HepG2 (cell line): ENCODE results near the gene TSGA10IP. TPM values are rescaled to one million over a fixed set of nuclear protein-coding genes. Genes with fewer than 3 reads are reported as not detected.
A peak's percentile ranks its signal among the peaks of the same experiment; 100 is the strongest.

ENCODE experiments used
- NONO ChIP-seq, 2 experiments: fragments of 450-650 bp in 1 of 2; sonication (generic) in 1 of 2; formaldehyde crosslinking in 1 of 2; IDR thresholded peaks in 1 of 2; conservative IDR thresholded peaks in 1 of 2; 2 replicates each; pipeline versions ENCODE4 v1.6.1 to v1.8.0; 2017 to 2022; ENCODE audit warnings: mild to moderate bottlenecking in 1 of 2, missing genetic modification reagents in 1 of 2, moderate library complexity in 1 of 2
- PTBP1 ChIP-seq: fragments of 200-400 bp; formaldehyde crosslinking; IDR thresholded peaks from 2 replicates; pipeline ENCODE4 v1.6.1; 2018; ENCODE audit warnings: low read length, low read depth; ENCODE audit not compliant: poor library complexity, severe bottlenecking
- SIX4 ChIP-seq: sonication (generic); formaldehyde crosslinking; IDR thresholded peaks from 2 replicates; pipeline ENCODE4 v1.4.0; 2020; ENCODE audit warnings: missing genetic modification reagents
- ZFP82 ChIP-seq: sonication (generic); formaldehyde crosslinking; IDR thresholded peaks from 2 replicates; pipeline ENCODE4 v1.5.1; 2020; ENCODE audit warnings: mild to moderate bottlenecking, missing genetic modification reagents, borderline replicate concordance
- ZKSCAN8 ChIP-seq: IDR thresholded peaks from 2 replicates; pipeline ENCODE4 v1.6.1; 2016; ENCODE audit warnings: borderline replicate concordance, missing genetic modification reagents, missing compliant biosample characterization
- ZNF160 ChIP-seq: sonication (generic); formaldehyde crosslinking; IDR thresholded peaks from 2 replicates; pipeline ENCODE4 v1.8.0; 2022; ENCODE audit warnings: mild to moderate bottlenecking, inconsistent platforms, missing genetic modification reagents
- ZNF296 ChIP-seq: sonication (generic); formaldehyde crosslinking; conservative IDR thresholded peaks from 2 replicates; pipeline ENCODE4 v1.5.0; 2020; ENCODE audit warnings: mild to moderate bottlenecking, missing genetic modification reagents
- ZNF496 ChIP-seq: sonication (generic); formaldehyde crosslinking; IDR thresholded peaks from 2 replicates; pipeline ENCODE4 v1.8.1; 2023; ENCODE audit warnings: mild to moderate bottlenecking, moderate library complexity, missing genetic modification reagents; ENCODE audit not compliant: insufficient replicate concordance
- ZNF790 ChIP-seq: sonication (generic); formaldehyde crosslinking; IDR thresholded peaks from 2 replicates; pipeline ENCODE4 v1.8.0; 2022; ENCODE audit warnings: missing genetic modification reagents, mild to moderate bottlenecking, borderline replicate concordance
- polyA plus RNA-seq, 8 experiments: library from polyadenylated mRNA; depleted of rRNA in 3 of 8; stranded (reverse) in 7 of 8; unstranded in 1 of 8; fragments of >200 nt; fragmentation: Illumina TruSeq in 4 of 8; extraction: Trizol in 4 of 8; gene quantifications; 2 replicates each; pipeline versions ENCODE4 v1.2.1 to v1.2.3, GENCODE V29; 2011 to 2016; ENCODE audit warnings: low read depth in 4 of 8, missing spikeins in 1 of 8, mixed read lengths in 1 of 8; ENCODE audit not compliant: insufficient read depth in 1 of 8
- total RNA-seq, 5 experiments: library from RNA; depleted of rRNA; stranded (reverse); fragments of >200 nt; fragmentation: Illumina TruSeq; extraction: Trizol; gene quantifications; 2 replicates each; pipeline ENCODE4 v1.2.3, GENCODE V29; 2016; ENCODE audit warnings: low read depth in 1 of 5
- TF ChIP-seq, protein P1 (sequence below): sonication (generic); formaldehyde crosslinking; IDR thresholded peaks from 2 replicates; pipeline ENCODE4 v1.4.0; 2020; ENCODE audit warnings: mild to moderate bottlenecking, missing genetic modification reagents, borderline replicate concordance
- TF ChIP-seq, protein P2 (sequence below): sonication (generic); formaldehyde crosslinking; IDR thresholded peaks from 2 replicates; pipeline ENCODE4 v1.9.0; 2021; ENCODE audit warnings: mild to moderate bottlenecking, missing genetic modification reagents
- TF ChIP-seq, protein P3 (sequence below): sonication (generic); formaldehyde crosslinking; IDR thresholded peaks from 2 replicates; pipeline ENCODE4 v1.8.1; 2023; ENCODE audit warnings: mild to moderate bottlenecking, missing genetic modification reagents, borderline replicate concordance

Gene TSGA10IP
- total and polyA plus RNA-seq, 2 of the 13 experiments (the other 11 are each of a cell fraction or from before 2014, with no cell fraction given): not detected

DNA sequence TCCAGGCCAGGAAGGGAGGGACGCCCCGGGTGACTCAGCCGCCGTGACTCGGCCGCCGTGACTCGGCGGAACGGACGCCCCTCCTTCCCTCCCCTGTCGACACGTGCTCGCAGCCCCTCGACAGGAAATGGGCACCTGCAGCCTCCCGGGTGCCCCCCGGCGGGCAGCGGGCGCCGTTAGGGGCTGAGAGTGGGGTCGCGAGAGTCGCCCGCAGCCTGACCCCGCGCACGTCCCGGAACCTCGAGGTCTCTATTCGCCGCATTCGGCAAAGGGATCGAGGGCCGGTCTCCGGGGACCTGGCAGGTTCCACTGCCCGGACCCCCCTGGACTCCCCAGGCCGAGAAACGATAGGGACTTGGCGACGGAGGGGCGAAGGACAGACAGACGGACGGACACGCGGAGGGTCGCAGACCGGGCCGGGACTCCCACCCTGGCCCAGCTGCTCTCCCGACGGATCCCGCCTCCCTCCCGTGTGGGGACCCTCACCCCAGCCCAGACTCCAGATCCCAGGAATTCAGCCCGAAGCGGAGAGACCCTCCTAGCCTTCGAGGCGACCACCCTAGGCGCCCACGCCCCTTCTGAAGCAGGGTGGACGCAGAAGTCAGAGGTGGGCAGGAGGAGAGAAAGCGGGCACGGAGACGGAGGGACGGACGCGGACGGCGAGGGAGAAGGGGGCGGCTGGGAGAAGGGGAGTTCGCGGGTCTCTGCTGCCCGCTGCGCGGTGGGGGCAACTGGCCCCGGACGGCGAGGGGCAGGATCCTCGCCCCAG lies 45.7 kb upstream of the TSGA10IP start (continued):
- TF ChIP-seq, protein P1, sequence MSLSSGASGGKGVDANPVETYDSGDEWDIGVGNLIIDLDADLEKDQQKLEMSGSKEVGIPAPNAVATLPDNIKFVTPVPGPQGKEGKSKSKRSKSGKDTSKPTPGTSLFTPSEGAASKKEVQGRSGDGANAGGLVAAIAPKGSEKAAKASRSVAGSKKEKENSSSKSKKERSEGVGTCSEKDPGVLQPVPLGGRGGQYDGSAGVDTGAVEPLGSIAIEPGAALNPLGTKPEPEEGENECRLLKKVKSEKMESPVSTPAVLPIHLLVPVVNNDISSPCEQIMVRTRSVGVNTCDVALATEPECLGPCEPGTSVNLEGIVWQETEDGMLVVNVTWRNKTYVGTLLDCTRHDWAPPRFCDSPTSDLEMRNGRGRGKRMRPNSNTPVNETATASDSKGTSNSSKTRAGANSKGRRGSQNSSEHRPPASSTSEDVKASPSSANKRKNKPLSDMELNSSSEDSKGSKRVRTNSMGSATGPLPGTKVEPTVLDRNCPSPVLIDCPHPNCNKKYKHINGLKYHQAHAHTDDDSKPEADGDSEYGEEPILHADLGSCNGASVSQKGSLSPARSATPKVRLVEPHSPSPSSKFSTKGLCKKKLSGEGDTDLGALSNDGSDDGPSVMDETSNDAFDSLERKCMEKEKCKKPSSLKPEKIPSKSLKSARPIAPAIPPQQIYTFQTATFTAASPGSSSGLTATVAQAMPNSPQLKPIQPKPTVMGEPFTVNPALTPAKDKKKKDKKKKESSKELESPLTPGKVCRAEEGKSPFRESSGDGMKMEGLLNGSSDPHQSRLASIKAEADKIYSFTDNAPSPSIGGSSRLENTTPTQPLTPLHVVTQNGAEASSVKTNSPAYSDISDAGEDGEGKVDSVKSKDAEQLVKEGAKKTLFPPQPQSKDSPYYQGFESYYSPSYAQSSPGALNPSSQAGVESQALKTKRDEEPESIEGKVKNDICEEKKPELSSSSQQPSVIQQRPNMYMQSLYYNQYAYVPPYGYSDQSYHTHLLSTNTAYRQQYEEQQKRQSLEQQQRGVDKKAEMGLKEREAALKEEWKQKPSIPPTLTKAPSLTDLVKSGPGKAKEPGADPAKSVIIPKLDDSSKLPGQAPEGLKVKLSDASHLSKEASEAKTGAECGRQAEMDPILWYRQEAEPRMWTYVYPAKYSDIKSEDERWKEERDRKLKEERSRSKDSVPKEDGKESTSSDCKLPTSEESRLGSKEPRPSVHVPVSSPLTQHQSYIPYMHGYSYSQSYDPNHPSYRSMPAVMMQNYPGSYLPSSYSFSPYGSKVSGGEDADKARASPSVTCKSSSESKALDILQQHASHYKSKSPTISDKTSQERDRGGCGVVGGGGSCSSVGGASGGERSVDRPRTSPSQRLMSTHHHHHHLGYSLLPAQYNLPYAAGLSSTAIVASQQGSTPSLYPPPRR (CRISPR knock-in tag): no peak
- peak; percentile 70; the same call in 1 of the 2 replicates for TF ChIP-seq ZNF790 (CRISPR knock-in tag)
- TF ChIP-seq, protein P2, sequence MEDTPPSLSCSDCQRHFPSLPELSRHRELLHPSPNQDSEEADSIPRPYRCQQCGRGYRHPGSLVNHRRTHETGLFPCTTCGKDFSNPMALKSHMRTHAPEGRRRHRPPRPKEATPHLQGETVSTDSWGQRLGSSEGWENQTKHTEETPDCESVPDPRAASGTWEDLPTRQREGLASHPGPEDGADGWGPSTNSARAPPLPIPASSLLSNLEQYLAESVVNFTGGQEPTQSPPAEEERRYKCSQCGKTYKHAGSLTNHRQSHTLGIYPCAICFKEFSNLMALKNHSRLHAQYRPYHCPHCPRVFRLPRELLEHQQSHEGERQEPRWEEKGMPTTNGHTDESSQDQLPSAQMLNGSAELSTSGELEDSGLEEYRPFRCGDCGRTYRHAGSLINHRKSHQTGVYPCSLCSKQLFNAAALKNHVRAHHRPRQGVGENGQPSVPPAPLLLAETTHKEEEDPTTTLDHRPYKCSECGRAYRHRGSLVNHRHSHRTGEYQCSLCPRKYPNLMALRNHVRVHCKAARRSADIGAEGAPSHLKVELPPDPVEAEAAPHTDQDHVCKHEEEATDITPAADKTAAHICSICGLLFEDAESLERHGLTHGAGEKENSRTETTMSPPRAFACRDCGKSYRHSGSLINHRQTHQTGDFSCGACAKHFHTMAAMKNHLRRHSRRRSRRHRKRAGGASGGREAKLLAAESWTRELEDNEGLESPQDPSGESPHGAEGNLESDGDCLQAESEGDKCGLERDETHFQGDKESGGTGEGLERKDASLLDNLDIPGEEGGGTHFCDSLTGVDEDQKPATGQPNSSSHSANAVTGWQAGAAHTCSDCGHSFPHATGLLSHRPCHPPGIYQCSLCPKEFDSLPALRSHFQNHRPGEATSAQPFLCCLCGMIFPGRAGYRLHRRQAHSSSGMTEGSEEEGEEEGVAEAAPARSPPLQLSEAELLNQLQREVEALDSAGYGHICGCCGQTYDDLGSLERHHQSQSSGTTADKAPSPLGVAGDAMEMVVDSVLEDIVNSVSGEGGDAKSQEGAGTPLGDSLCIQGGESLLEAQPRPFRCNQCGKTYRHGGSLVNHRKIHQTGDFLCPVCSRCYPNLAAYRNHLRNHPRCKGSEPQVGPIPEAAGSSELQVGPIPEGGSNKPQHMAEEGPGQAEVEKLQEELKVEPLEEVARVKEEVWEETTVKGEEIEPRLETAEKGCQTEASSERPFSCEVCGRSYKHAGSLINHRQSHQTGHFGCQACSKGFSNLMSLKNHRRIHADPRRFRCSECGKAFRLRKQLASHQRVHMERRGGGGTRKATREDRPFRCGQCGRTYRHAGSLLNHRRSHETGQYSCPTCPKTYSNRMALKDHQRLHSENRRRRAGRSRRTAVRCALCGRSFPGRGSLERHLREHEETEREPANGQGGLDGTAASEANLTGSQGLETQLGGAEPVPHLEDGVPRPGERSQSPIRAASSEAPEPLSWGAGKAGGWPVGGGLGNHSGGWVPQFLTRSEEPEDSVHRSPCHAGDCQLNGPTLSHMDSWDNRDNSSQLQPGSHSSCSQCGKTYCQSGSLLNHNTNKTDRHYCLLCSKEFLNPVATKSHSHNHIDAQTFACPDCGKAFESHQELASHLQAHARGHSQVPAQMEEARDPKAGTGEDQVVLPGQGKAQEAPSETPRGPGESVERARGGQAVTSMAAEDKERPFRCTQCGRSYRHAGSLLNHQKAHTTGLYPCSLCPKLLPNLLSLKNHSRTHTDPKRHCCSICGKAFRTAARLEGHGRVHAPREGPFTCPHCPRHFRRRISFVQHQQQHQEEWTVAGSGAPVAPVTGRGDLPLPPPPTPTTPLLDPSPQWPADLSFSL: peak; percentile 61; the same call in 1 of the 2 replicates
- no peak; the same call in 1 of the 2 replicates for TF ChIP-seq ZNF296 (CRISPR knock-in tag)
- TF ChIP-seq SIX4: no peak
- TF ChIP-seq ZNF160 (CRISPR knock-in tag): no peak
- TF ChIP-seq ZFP82: peak; percentile 92; the same call in 1 of the 2 replicates
- TF ChIP-seq ZKSCAN8 (CRISPR knock-in tag): 0 out of 2 replicates have a peak, but pooled peaks have one; percentile 24
- no peak for TF ChIP-seq PTBP1
- TF ChIP-seq ZNF496 (CRISPR knock-in tag): no peak
- TF ChIP-seq, protein P3, sequence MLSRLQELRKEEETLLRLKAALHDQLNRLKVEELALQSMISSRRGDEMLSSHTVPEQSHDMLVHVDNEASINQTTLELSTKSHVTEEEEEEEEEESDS (CRISPR knock-in tag): peak; percentile 78; the same call in 1 of the 2 replicates
- no peak for TF ChIP-seq NONO (IDR thresholded peaks at IDR 0.05)
- TF ChIP-seq NONO (CRISPR knock-in tag; conservative IDR thresholded peaks at IDR 0.05): peak; percentile 60; the same call in 1 of the 2 replicates
